ENCODE measurements around the gene SLC16A9.

GRCh38 chr10:59713196-59713821 lies 3.7 kb upstream of the SLC16A9 start:
- TF ChIP-seq, protein P1, sequence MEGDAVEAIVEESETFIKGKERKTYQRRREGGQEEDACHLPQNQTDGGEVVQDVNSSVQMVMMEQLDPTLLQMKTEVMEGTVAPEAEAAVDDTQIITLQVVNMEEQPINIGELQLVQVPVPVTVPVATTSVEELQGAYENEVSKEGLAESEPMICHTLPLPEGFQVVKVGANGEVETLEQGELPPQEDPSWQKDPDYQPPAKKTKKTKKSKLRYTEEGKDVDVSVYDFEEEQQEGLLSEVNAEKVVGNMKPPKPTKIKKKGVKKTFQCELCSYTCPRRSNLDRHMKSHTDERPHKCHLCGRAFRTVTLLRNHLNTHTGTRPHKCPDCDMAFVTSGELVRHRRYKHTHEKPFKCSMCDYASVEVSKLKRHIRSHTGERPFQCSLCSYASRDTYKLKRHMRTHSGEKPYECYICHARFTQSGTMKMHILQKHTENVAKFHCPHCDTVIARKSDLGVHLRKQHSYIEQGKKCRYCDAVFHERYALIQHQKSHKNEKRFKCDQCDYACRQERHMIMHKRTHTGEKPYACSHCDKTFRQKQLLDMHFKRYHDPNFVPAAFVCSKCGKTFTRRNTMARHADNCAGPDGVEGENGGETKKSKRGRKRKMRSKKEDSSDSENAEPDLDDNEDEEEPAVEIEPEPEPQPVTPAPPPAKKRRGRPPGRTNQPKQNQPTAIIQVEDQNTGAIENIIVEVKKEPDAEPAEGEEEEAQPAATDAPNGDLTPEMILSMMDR (IDR thresholded peaks at IDR 0.05), result no peak
- TF ChIP-seq POLR2AphosphoS5 (IDR thresholded peaks at IDR 0.05) (no peak), POLR2A (IDR thresholded peaks at IDR 0.05; ENCODE audit: low read depth) (no peak)

Data from esophagus muscularis mucosa (tissue), 3 donors.